Adrenal gland (tissue), 12 donors: Measurements from ENCODE around the gene FBXL14. TPM values are rescaled to one million over a fixed set of nuclear protein-coding genes. Genes with fewer than 3 reads are reported as not detected.

Experiments
- DNase-seq, 7 donors: peaks; one replicate each; pipeline ENCODE4 v3.0.0-alpha.2; 2019 to 2020
- H3K27ac ChIP-seq, 5 donors: fragments of 200-600 bp; sonication (generic) in 4 of 5; 1 replicate in 3 of 5; 2 replicates in 2 of 5; pipeline versions ENCODE4 v1.5.1 to v1.8.0; 2016 to 2020; ENCODE audit warnings: mild to moderate bottlenecking in 1 of 5
- H3K27me3 ChIP-seq: fragments of 200-600 bp; 2 replicates; pipeline ENCODE4 v1.8.0; 2021
- H3K36me3 ChIP-seq, 2 donors: fragments of 200-600 bp; replicated peaks in 1 of 2; 1 replicate in 1 of 2; 2 replicates in 1 of 2; pipeline versions ENCODE4 v1.5.1 to v1.8.0; 2018 to 2022
- H3K4me1 ChIP-seq, 2 donors: fragments of 200-600 bp; replicated peaks in 1 of 2; 1 replicate in 1 of 2; 2 replicates in 1 of 2; pipeline versions ENCODE4 v1.5.1 to v1.8.0; 2018 to 2021
- H3K4me3 ChIP-seq, 4 donors: fragments of 200-600 bp; sonication (generic) in 3 of 4; one replicate each; pipeline ENCODE4 v1.5.1; 2016 to 2018
- H3K9me3 ChIP-seq, 3 donors: fragments of 200-600 bp; sonication (generic) in 1 of 3; replicated peaks in 1 of 3; 1 replicate in 2 of 3; 2 replicates in 1 of 3; pipeline versions ENCODE4 v1.5.1 to v1.8.0; 2016 to 2021
- POLR2A ChIP-seq, 2 donors: fragments of 450-650 bp; IDR thresholded peaks; one replicate each; pipeline ENCODE4 v1.6.1; 2017; ENCODE audit warnings: antibody characterized with exemption in 2 of 2, mild to moderate bottlenecking in 2 of 2, moderate library complexity in 1 of 2
- WGBS, 4 donors: extraction: QIAGEN DNeasy Blood & Tissue Kit in 2 of 4; methylation state at CpG; one replicate each; pipeline versions ENCODE4 v1.1.5 to v1.1.7; 2013 to 2017; 5-methylcytosine and 5-hydroxymethylcytosine counted together
- intact Hi-C, 2 donors: fragments of 100-400 bp; cut with DNase I; formaldehyde crosslinking; loops; one replicate each; pipeline versions ENCODE4 v1.14.1 to v1.15.0; 2022 to 2023
- polyA plus RNA-seq, 3 donors: library from polyadenylated mRNA; stranded (reverse); fragments of 200-250 nt in 2 of 3; fragments of 350-450 nt in 1 of 3; fragmentation: Illumina TruSeq in 1 of 3; extraction: RNeasy Lipid Tissue Mini Kit (QIAGEN cat#74804) in 1 of 3; gene quantifications; one replicate each; pipeline ENCODE4 v1.2.3, GENCODE V29; 2013 to 2014
- total RNA-seq, 9 donors: library from RNA; depleted of rRNA in 4 of 9; stranded (reverse); fragments of >200 nt in 4 of 9; fragments of 120-200 nt in 1 of 9; fragmentation: NEBNext Ultra II Directional in 1 of 9; extraction: Animal tissue kit (Norgen Biotek cat#: 25700) in 1 of 9; gene quantifications; one replicate each; pipeline versions ENCODE4 v1.1.0 to v1.2.4, GENCODE V29; 2013 to 2023
- TF ChIP-seq, protein P1 (sequence below), 6 experiments: fragments of 450-650 bp in 4 of 6; fragments of 200-600 bp in 2 of 6; sonication (generic) in 1 of 6; IDR thresholded peaks; 1 replicate in 5 of 6; 2 replicates in 1 of 6; pipeline versions ENCODE4 v1.5.1 to v1.8.0; 2016 to 2021; ENCODE audit warnings: antibody characterized with exemption in 6 of 6, mild to moderate bottlenecking in 2 of 6, moderate library complexity in 1 of 6
- donor health status: healthy with polysubstance abuse.
- donor health status: Bipolar disorder and iron deficiency.
- donor health status: DM: yes; HTN: yes; CAD: no.
- donor health status: DM: no; HTN: no; CAD: no.
- donor health status: DM: no; HTN: no; CAD: no.
- donor health status: DM: yes; HTN: yes; CAD: no.

Gene FBXL14
- total and polyA plus RNA-seq, 12 donors, result 1.2 to 19.1 (median 12.4) TPM

DNA sequence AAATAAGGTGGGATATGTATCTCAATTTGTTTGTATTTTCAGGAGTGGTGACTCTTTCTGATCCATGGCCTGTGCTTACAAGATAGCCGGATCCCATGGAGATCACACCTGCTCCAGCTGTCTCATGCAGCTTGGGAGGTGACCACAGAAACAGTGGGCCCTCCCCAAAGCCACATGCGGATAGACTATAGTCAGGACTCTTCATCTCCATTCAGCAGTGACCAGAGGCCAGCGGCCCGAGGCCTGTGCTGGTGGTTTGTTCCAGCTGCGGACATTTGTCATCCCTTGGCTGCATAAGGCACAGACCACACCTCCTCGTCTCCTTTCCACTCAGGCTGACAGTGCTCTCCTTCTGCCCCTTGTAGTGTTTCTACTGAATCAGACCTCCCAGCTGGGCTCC, 20.0 kb upstream of the FBXL14 start:
- Histone ChIP-seq H3K9me3 (no peaks in the 10 kb centered on the region), H3K27me3 (no peaks in the 10 kb centered on the region), H3K27ac (no peak overlapping the region), H3K4me3 (no peak overlapping the region), H3K4me1 (peaks cover 0 to 4% of the 10 kb centered on the region in 2 donors), H3K36me3 (no peaks in the 10 kb centered on the region)
- WGBS, 4 donors, result 91 to 94% (median 93%) methylated on average over 6 of the region's 6 CpGs
- TF ChIP-seq, protein P1, sequence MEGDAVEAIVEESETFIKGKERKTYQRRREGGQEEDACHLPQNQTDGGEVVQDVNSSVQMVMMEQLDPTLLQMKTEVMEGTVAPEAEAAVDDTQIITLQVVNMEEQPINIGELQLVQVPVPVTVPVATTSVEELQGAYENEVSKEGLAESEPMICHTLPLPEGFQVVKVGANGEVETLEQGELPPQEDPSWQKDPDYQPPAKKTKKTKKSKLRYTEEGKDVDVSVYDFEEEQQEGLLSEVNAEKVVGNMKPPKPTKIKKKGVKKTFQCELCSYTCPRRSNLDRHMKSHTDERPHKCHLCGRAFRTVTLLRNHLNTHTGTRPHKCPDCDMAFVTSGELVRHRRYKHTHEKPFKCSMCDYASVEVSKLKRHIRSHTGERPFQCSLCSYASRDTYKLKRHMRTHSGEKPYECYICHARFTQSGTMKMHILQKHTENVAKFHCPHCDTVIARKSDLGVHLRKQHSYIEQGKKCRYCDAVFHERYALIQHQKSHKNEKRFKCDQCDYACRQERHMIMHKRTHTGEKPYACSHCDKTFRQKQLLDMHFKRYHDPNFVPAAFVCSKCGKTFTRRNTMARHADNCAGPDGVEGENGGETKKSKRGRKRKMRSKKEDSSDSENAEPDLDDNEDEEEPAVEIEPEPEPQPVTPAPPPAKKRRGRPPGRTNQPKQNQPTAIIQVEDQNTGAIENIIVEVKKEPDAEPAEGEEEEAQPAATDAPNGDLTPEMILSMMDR (IDR thresholded peaks at IDR 0.05), result no peak
- TF ChIP-seq POLR2A (IDR thresholded peaks at IDR 0.05), result no peak
- DNase-seq, result no peak
- intact Hi-C loops, result no loop called here

DNA sequence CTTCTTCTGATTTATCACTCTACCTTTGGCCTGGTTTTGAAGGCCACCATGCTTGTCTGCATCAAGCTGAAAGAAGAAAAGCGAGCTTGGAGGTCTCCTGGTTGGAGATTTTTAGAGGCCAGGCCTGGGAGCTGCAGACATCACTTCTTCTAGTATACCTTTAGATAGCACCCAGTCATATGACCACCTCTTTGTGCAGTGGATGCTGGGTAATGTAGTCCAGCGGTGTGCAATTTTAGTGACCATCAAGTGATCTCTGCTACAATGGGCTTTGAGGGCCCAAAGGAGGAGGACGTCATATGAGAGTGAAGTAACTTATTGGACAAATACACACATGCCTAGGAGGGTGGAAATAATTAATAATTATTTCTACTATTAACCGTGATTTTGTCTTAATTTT, 19.5 kb upstream of the FBXL14 start:
- Histone ChIP-seq H3K4me3 (no peak overlapping the region), H3K4me1 (peaks cover 0 to 4% of the 10 kb centered on the region in 2 donors), H3K36me3 (no peaks in the 10 kb centered on the region), H3K9me3 (no peaks in the 10 kb centered on the region), H3K27ac (no peak overlapping the region), H3K27me3 (no peaks in the 10 kb centered on the region)
- intact Hi-C loops, result no loop called here
- TF ChIP-seq POLR2A (IDR thresholded peaks at IDR 0.05), result no peak
- TF ChIP-seq, protein P1 (IDR thresholded peaks at IDR 0.05), result no peak
- 91 to 99% (median 96%) methylated on average over 4 of the region's 4 CpGs for WGBS, 4 donors
- no peak for DNase-seq

- no peak for DNase-seq
- H3K4me1 ChIP-seq, result peaks cover 0 to 14% of the 10 kb centered on the region in 2 donors
- no peaks in the 10 kb centered on the region for H3K9me3 ChIP-seq
- H3K4me3 ChIP-seq, result no peak overlapping the region
- 62 to 71% (median 70%) methylated on average over 13 of the region's 13 CpGs for WGBS, 4 donors
- no peaks in the 10 kb centered on the region for H3K27me3 ChIP-seq
- H3K27ac ChIP-seq, result no peak overlapping the region
- H3K36me3 ChIP-seq, result no peaks in the 10 kb centered on the region
- no peak for TF ChIP-seq POLR2A (IDR thresholded peaks at IDR 0.05)
- TF ChIP-seq, protein P1 (IDR thresholded peaks at IDR 0.05), result no peak
- intact Hi-C loops, result no loop called here
Measured at GRCh38 chr12:1611803-1612572, 17.6 kb upstream of the FBXL14 start.

DNA sequence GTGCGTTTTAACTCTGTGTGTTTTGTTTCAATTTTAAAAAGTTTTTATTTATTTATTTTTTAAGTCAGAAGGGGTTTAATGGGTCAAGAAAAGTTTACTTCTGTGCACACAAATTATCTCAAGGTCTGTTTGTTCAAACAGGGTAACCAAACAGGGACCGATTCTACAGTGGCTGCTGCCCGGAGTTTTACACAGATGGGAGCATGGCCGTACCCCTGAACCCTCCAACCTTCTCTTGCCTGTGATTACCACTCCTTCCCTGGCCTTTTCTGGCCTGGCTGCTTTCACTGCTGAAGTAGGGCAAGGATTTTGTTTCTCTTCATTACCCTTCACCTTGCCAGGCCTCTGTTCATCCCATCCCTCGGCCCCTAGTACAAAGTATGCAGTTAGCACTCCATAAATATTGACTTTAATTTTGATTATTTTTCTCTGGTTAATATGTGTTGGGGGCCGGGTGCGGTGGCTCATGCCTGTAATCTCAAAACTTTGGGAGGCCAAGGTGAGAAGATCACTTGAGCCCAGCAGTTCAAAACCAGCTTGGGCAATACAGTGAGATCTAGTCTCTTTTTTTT, 15.8 kb upstream of the FBXL14 start:
- intact Hi-C loops, result no loop called here
- Histone ChIP-seq H3K27me3 (no peaks in the 10 kb centered on the region), H3K4me3 (no peak overlapping the region), H3K36me3 (no peaks in the 10 kb centered on the region), H3K27ac (no peak overlapping the region), H3K9me3 (no peaks in the 10 kb centered on the region), H3K4me1 (peaks cover 8 to 25% of the 10 kb centered on the region in 2 donors)
- no peak for TF ChIP-seq POLR2A (IDR thresholded peaks at IDR 0.05)
- TF ChIP-seq, protein P1 (IDR thresholded peaks at IDR 0.05), result no peak
- DNase-seq, result no peak
- WGBS, 4 donors, result 88 to 91% (median 90%) methylated on average over 7 of the region's 7 CpGs
